Stimulated activated CD8-positive, alpha-beta memory T cell treated with anti-CD3 and anti-CD28 coated beads, Interleukin-15, amount 100 ng/mL, for 4 hours (primary cell): ENCODE measurements around the gene CTNNA2.

Source experiments
- DNase-seq, 2 donors: peaks; one replicate each; pipeline ENCODE4 v3.0.0-alpha.2; 2020; ENCODE audit warnings: low read depth in 2 of 2

Gene CTNNA2

GRCh38 chr2:80573167-80573566, 1060.3 kb downstream of the CTNNA2 start:
- no peak for DNase-seq

- no peak for DNase-seq
These were observed 1061.1 kb downstream of the CTNNA2 start for GRCh38 chr2:80573950-80574349.

- no peak for DNase-seq
These were observed 1066.9 kb downstream of the CTNNA2 start for GRCh38 chr2:80579756-80580155.

GRCh38 chr2:80591233-80591632, 1078.4 kb downstream of the CTNNA2 start:
- no peak for DNase-seq

GRCh38 chr2:80592106-80592505, 1079.3 kb downstream of the CTNNA2 start:
- no peak for DNase-seq

GRCh38 chr2:80610108-80610507, 1097.3 kb downstream of the CTNNA2 start:
- DNase-seq, result no peak

- DNase-seq, result no peak
These were observed 1108.8 kb downstream of the CTNNA2 start for GRCh38 chr2:80621656-80622055.

GRCh38 chr2:80624062-80624461, 1111.2 kb downstream of the CTNNA2 start:
- no peak for DNase-seq

GRCh38 chr2:80634590-80634989, 1121.7 kb downstream of the CTNNA2 start:
- DNase-seq, result no peak

GRCh38 chr2:80638783-80639182, 1125.9 kb downstream of the CTNNA2 start:
- no peak for DNase-seq

GRCh38 chr2:80642465-80642864, 1129.6 kb downstream of the CTNNA2 start:
- DNase-seq, result no peak

GRCh38 chr2:80643598-80643997, 1130.7 kb downstream of the CTNNA2 start:
- DNase-seq, result no peak

GRCh38 chr2:80651435-80651834, 1138.6 kb downstream of the CTNNA2 start:
- no peak for DNase-seq

GRCh38 chr2:80655265-80655664, 1142.4 kb downstream of the CTNNA2 start:
- no peak for DNase-seq

- no peak for DNase-seq
These were observed 1157.9 kb downstream of the CTNNA2 start for GRCh38 chr2:80670763-80671162.

GRCh38 chr2:80687524-80687923, 1174.7 kb downstream of the CTNNA2 start:
- no peak for DNase-seq

GRCh38 chr2:80689106-80689505, 1176.3 kb downstream of the CTNNA2 start:
- no peak for DNase-seq
